HEK293 (cell line): ENCODE data around the gene ETS2.

ENCODE experiments used
- BCL6B ChIP-seq: fragments of 450-650 bp; formaldehyde crosslinking; IDR thresholded peaks from 2 replicates; pipeline ENCODE4 v1.5.1; 2017; ENCODE audit warnings: missing biosample characterization, missing genetic modification characterization
- GLIS2 ChIP-seq: fragments of 450-650 bp; formaldehyde crosslinking; IDR thresholded peaks from 2 replicates; pipeline ENCODE4 v1.5.1; 2016; ENCODE audit warnings: missing biosample characterization, missing genetic modification characterization
- HOXC10 ChIP-seq: sonication (generic); formaldehyde crosslinking; IDR thresholded peaks from 2 replicates; pipeline ENCODE4 v1.8.1; 2023; ENCODE audit warnings: mild to moderate bottlenecking, missing genetic modification reagents
- KLF9 ChIP-seq: fragments of 450-650 bp; formaldehyde crosslinking; IDR thresholded peaks from 2 replicates; pipeline ENCODE4 v1.5.1; 2016; ENCODE audit warnings: missing biosample characterization, missing genetic modification characterization, low read depth
- PRDM10 ChIP-seq: fragments of 450-650 bp; formaldehyde crosslinking; IDR thresholded peaks from 2 replicates; pipeline ENCODE4 v1.5.1; 2016; ENCODE audit warnings: missing biosample characterization, missing genetic modification characterization
- SCRT2 ChIP-seq: fragments of 450-650 bp; formaldehyde crosslinking; IDR thresholded peaks from 2 replicates; pipeline ENCODE4 v1.5.1; 2016; ENCODE audit warnings: missing biosample characterization, missing genetic modification characterization
- ZBTB17 ChIP-seq: fragments of 450-650 bp; formaldehyde crosslinking; IDR thresholded peaks from 2 replicates; pipeline ENCODE4 v1.5.1; 2016; ENCODE audit warnings: missing biosample characterization, missing genetic modification characterization
- ZFP41 ChIP-seq: fragments of 450-650 bp; formaldehyde crosslinking; IDR thresholded peaks from 2 replicates; pipeline ENCODE4 v1.5.1; 2016; ENCODE audit warnings: missing biosample characterization, missing genetic modification characterization, borderline replicate concordance
- ZIC2 ChIP-seq: fragments of 450-650 bp; formaldehyde crosslinking; IDR thresholded peaks from 2 replicates; pipeline ENCODE4 v1.5.1; 2016; ENCODE audit warnings: missing biosample characterization, missing genetic modification characterization
- ZNF121 ChIP-seq: fragments of 450-650 bp; formaldehyde crosslinking; IDR thresholded peaks from 2 replicates; pipeline ENCODE4 v1.5.1; 2016; ENCODE audit warnings: missing biosample characterization, missing genetic modification characterization
- ZNF146 ChIP-seq: fragments of 450-650 bp; formaldehyde crosslinking; IDR thresholded peaks from 2 replicates; pipeline ENCODE4 v1.5.1; 2016; ENCODE audit warnings: missing biosample characterization, missing genetic modification characterization
- ZNF19 ChIP-seq: fragments of 450-650 bp; formaldehyde crosslinking; IDR thresholded peaks from 2 replicates; pipeline ENCODE4; 2016; ENCODE audit warnings: missing biosample characterization, missing genetic modification characterization, low read depth
- ZNF211 ChIP-seq: fragments of 450-650 bp; formaldehyde crosslinking; IDR thresholded peaks from 2 replicates; pipeline ENCODE4 v1.5.1; 2016; ENCODE audit warnings: low read depth, missing biosample characterization, missing genetic modification characterization
- ZNF248 ChIP-seq: fragments of 450-650 bp; formaldehyde crosslinking; IDR thresholded peaks from 2 replicates; pipeline ENCODE4 v1.5.1; 2017; ENCODE audit warnings: missing biosample characterization, missing genetic modification characterization
- ZNF311 ChIP-seq: fragments of 450-650 bp; formaldehyde crosslinking; IDR thresholded peaks from 2 replicates; pipeline ENCODE4 v1.5.1; 2017; ENCODE audit warnings: missing biosample characterization, missing genetic modification characterization, borderline replicate concordance
- ZNF398 ChIP-seq: fragments of 450-650 bp; formaldehyde crosslinking; IDR thresholded peaks from 2 replicates; pipeline ENCODE4 v1.5.1; 2017; ENCODE audit warnings: missing biosample characterization, missing genetic modification characterization
- ZNF521 ChIP-seq: fragments of 450-650 bp; formaldehyde crosslinking; IDR thresholded peaks from 2 replicates; pipeline ENCODE4 v1.5.1; 2017; ENCODE audit warnings: missing biosample characterization, mild to moderate bottlenecking, missing genetic modification characterization
- ZNF544 ChIP-seq: fragments of 450-650 bp; formaldehyde crosslinking; IDR thresholded peaks from 2 replicates; pipeline ENCODE4 v1.5.0; 2017; ENCODE audit warnings: missing biosample characterization, missing genetic modification characterization
- ZNF585B ChIP-seq: fragments of 450-650 bp; formaldehyde crosslinking; IDR thresholded peaks from 2 replicates; pipeline ENCODE4 v1.5.1; 2016; ENCODE audit warnings: missing biosample characterization, missing genetic modification characterization
- ZNF664 ChIP-seq: fragments of 450-650 bp; formaldehyde crosslinking; IDR thresholded peaks from 2 replicates; pipeline ENCODE4 v1.5.1; 2016; ENCODE audit warnings: missing biosample characterization, missing genetic modification characterization
- ZNF670 ChIP-seq: fragments of 450-650 bp; formaldehyde crosslinking; IDR thresholded peaks from 2 replicates; pipeline ENCODE4 v1.5.1; 2016; ENCODE audit warnings: missing biosample characterization, missing genetic modification characterization, low read depth
- ZNF768 ChIP-seq: fragments of 450-650 bp; formaldehyde crosslinking; IDR thresholded peaks from 2 replicates; pipeline ENCODE4 v1.5.1; 2018; ENCODE audit warnings: missing biosample characterization, mild to moderate bottlenecking, missing genetic modification characterization
- ZNF792 ChIP-seq: fragments of 450-650 bp; formaldehyde crosslinking; IDR thresholded peaks from 2 replicates; pipeline ENCODE4 v1.5.1; 2016; ENCODE audit warnings: missing biosample characterization, missing genetic modification characterization
- ZNF843 ChIP-seq: fragments of 450-650 bp; formaldehyde crosslinking; IDR thresholded peaks from 2 replicates; pipeline ENCODE4 v1.5.1; 2016; ENCODE audit warnings: missing biosample characterization, missing genetic modification characterization
- ZSCAN23 ChIP-seq: fragments of 450-650 bp; formaldehyde crosslinking; IDR thresholded peaks from 2 replicates; pipeline ENCODE4 v1.5.1; 2016; ENCODE audit warnings: missing biosample characterization, missing genetic modification characterization
- TF ChIP-seq, protein P1 (sequence below): fragments of 450-650 bp; formaldehyde crosslinking; IDR thresholded peaks from 2 replicates; pipeline ENCODE4 v1.5.1; 2016; ENCODE audit warnings: missing biosample characterization, missing genetic modification characterization
- TF ChIP-seq, protein P2 (sequence below): fragments of 450-650 bp; formaldehyde crosslinking; IDR thresholded peaks from 2 replicates; pipeline ENCODE4 v1.5.0; 2017; ENCODE audit warnings: missing biosample characterization, missing genetic modification characterization, borderline replicate concordance

ETS2 gene

GRCh38 chr21:38787461-38788274, 18.1 kb upstream of the ETS2 start (continued):
- TF ChIP-seq BCL6B (tag by site-specific recombination) (no peak), HOXC10 (CRISPR knock-in tag) (no peak), ZNF19 (tag by site-specific recombination) (no peak), ZNF311 (no peak), PRDM10 (peak; percentile 98), KLF9 (tag by site-specific recombination) (no peak), ZNF398 (peak; percentile 93), ZNF211 (tag by site-specific recombination) (no peak), ZNF521 (no peak), ZNF792 (no peak), GLIS2 (tag by site-specific recombination) (peak; percentile 89), ZNF664 (tag by site-specific recombination) (no peak), ZNF670 (tag by site-specific recombination) (no peak), ZNF146 (0 out of 2 replicates have a peak, but pooled peaks have one; percentile 12), ZIC2 (tag by site-specific recombination) (peak; percentile 79), ZNF585B (tag by site-specific recombination) (no peak), ZNF121 (tag by site-specific recombination) (no peak), ZSCAN23 (tag by site-specific recombination) (peak; percentile 73; the same call in 1 of the 2 replicates), ZNF544 (no peak), ZNF768 (tag by site-specific recombination) (no peak), SCRT2 (no peak), ZBTB17 (peak; percentile 55; the same call in 1 of the 2 replicates), ZFP41 (tag by site-specific recombination) (no peak), ZNF843 (tag by site-specific recombination) (no peak; the same call in 1 of the 2 replicates), ZNF248 (tag by site-specific recombination) (no peak)
- TF ChIP-seq, protein P1, sequence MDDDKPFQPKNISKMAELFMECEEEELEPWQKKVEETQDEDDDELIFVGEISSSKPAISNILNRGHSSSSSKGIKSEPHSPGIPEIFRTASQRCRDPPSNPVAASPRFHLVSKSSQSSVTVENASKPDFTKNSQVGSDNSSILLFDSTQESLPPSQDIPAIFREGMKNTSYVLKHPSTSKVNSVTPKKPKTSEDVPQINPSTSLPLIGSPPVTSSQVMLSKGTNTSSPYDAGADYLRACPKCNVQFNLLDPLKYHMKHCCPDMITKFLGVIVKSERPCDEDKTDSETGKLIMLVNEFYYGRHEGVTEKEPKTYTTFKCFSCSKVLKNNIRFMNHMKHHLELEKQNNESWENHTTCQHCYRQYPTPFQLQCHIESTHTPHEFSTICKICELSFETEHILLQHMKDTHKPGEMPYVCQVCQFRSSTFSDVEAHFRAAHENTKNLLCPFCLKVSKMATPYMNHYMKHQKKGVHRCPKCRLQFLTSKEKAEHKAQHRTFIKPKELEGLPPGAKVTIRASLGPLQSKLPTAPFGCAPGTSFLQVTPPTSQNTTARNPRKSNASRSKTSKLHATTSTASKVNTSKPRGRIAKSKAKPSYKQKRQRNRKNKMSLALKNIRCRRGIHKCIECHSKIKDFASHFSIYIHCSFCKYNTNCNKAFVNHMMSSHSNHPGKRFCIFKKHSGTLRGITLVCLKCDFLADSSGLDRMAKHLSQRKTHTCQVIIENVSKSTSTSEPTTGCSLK (tag by site-specific recombination) = no peak
- TF ChIP-seq, protein P2, sequence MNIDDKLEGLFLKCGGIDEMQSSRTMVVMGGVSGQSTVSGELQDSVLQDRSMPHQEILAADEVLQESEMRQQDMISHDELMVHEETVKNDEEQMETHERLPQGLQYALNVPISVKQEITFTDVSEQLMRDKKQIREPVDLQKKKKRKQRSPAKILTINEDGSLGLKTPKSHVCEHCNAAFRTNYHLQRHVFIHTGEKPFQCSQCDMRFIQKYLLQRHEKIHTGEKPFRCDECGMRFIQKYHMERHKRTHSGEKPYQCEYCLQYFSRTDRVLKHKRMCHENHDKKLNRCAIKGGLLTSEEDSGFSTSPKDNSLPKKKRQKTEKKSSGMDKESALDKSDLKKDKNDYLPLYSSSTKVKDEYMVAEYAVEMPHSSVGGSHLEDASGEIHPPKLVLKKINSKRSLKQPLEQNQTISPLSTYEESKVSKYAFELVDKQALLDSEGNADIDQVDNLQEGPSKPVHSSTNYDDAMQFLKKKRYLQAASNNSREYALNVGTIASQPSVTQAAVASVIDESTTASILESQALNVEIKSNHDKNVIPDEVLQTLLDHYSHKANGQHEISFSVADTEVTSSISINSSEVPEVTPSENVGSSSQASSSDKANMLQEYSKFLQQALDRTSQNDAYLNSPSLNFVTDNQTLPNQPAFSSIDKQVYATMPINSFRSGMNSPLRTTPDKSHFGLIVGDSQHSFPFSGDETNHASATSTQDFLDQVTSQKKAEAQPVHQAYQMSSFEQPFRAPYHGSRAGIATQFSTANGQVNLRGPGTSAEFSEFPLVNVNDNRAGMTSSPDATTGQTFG = no peak
